BJ (cell line): ENCODE measurements around the gene PWWP3B. TPM values are rescaled to one million over a fixed set of nuclear protein-coding genes. Genes with fewer than 3 reads are reported as not detected.
A peak's percentile ranks its signal among the peaks of the same experiment; 100 is the strongest.
"Not testable (repeated sequence)": the region's sequence is repeated elsewhere in the genome, so short reads cannot be mapped to it uniquely, and the experiment has no call there.

Experiments
- CTCF ChIA-PET: fragments of 350-600 bp; formaldehyde crosslinking; extraction: SDS; loops from one replicate; lab custom pipeline; 2021; ENCODE audit warnings: antibody characterized with exemption, inconsistent platforms; lab: Yijun Ruan, JAX
- POLR2A ChIA-PET: fragments of 300-600 bp; sonication (Branson Sonifier 250); formaldehyde crosslinking; extraction: SDS; loops from one replicate; lab custom pipeline; 2021; ENCODE audit warnings: antibody characterized with exemption; lab: Charles Lee
- DNase-seq: peaks from one replicate; pipeline ENCODE4 v3.0.0-alpha.2; 2011; ENCODE audit warnings: low read depth
- H3K27me3 ChIP-seq: 2 replicates; pipeline ENCODE4 v1.6.0; 2011; ENCODE audit warnings: low read length; ENCODE audit not compliant: control insufficient read depth, insufficient read depth
- H3K36me3 ChIP-seq: 2 replicates; pipeline ENCODE4 v1.5.1; 2011; ENCODE audit warnings: low read length; ENCODE audit not compliant: control insufficient read depth, insufficient read depth
- H3K4me3 ChIP-seq: 2 replicates; pipeline ENCODE4 v1.5.1; 2011; ENCODE audit warnings: low read depth, mild to moderate bottlenecking, control low read depth, low read length
- polyA plus RNA-seq: library from polyadenylated mRNA; depleted of rRNA; stranded (reverse); fragments of >200 nt; gene quantifications from 2 replicates; pipeline ENCODE4 v1.2.3, GENCODE V29; 2011
- TF ChIP-seq, protein P1 (sequence below): IDR thresholded peaks from 2 replicates; pipeline ENCODE4 v1.5.1; 2011; ENCODE audit warnings: low read depth, mild to moderate bottlenecking, control low read depth, inconsistent platforms, low read length, moderate library complexity; ENCODE audit not compliant: insufficient read depth

Gene PWWP3B
- polyA plus RNA-seq, 1 experiment = not detected

DNA sequence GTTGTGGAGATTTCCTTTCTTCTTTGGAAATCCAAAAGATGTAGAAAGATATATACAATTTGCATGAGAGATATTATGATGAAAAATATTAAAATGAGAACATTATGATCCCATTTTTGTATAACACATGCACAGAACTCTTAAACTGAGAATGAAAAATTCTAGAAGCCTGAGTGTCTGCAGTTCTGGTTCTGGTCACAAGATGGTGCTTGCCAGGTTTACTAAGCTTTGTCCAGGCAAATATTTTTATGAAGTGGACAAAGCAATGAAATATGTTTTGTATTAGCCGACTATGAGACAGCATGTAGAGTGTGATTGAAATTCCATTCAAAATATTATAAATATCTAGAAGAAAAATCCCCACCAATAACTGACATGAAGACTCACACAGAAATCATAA is 2.2 kb downstream of the PWWP3B start:
- no peaks in the 10 kb centered on the region for H3K27me3 ChIP-seq
- no peak overlapping the region for H3K4me3 ChIP-seq
- ChIA-PET POLR2A (no interaction called here), CTCF (interaction anchor here (1.1 kb wide), 1 partner anchor 11 kb away, joined by 3 read pairs; no protein-coding TSS in a partner anchor)
- TF ChIP-seq, protein P1, sequence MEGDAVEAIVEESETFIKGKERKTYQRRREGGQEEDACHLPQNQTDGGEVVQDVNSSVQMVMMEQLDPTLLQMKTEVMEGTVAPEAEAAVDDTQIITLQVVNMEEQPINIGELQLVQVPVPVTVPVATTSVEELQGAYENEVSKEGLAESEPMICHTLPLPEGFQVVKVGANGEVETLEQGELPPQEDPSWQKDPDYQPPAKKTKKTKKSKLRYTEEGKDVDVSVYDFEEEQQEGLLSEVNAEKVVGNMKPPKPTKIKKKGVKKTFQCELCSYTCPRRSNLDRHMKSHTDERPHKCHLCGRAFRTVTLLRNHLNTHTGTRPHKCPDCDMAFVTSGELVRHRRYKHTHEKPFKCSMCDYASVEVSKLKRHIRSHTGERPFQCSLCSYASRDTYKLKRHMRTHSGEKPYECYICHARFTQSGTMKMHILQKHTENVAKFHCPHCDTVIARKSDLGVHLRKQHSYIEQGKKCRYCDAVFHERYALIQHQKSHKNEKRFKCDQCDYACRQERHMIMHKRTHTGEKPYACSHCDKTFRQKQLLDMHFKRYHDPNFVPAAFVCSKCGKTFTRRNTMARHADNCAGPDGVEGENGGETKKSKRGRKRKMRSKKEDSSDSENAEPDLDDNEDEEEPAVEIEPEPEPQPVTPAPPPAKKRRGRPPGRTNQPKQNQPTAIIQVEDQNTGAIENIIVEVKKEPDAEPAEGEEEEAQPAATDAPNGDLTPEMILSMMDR = peak; percentile 46; the same call in 1 of the 2 replicates
- H3K36me3 ChIP-seq = no peaks in the 10 kb centered on the region
- DNase-seq = no peak

DNA sequence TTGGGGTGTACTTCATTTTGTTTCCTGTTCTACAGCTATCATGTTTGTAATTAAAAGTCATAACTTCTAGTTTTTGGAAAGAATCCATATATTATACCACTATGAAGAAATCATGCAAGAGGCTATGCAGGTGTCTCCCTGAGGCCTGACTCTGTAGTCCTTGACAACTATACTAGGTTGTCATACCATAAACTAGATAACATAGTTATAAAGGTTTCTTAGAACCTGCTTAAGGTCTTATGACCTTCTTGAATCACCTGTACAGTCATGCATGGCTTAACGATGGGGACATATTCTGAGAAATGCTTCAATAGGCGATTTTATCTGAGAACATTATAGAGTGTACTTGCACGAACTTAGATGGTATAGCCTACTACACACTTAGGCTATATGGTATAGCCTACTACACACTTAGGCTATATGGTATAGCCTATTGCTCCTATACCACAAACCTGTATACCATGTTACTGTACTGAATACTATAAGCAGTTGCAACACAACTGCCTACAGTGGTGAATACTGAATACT is 3.3 kb downstream of the PWWP3B start:
- no peak for DNase-seq
- Histone ChIP-seq H3K36me3 (no peaks in the 10 kb centered on the region), H3K4me3 (no peak overlapping the region), H3K27me3 (no peaks in the 10 kb centered on the region)
- POLR2A ChIA-PET = no interaction called here
- TF ChIP-seq, protein P1 = no peak
- CTCF ChIA-PET = interaction anchor here (1.5 kb wide), 1 partner anchor 243 kb away, joined by 4 read pairs; no protein-coding TSS in a partner anchor

DNA sequence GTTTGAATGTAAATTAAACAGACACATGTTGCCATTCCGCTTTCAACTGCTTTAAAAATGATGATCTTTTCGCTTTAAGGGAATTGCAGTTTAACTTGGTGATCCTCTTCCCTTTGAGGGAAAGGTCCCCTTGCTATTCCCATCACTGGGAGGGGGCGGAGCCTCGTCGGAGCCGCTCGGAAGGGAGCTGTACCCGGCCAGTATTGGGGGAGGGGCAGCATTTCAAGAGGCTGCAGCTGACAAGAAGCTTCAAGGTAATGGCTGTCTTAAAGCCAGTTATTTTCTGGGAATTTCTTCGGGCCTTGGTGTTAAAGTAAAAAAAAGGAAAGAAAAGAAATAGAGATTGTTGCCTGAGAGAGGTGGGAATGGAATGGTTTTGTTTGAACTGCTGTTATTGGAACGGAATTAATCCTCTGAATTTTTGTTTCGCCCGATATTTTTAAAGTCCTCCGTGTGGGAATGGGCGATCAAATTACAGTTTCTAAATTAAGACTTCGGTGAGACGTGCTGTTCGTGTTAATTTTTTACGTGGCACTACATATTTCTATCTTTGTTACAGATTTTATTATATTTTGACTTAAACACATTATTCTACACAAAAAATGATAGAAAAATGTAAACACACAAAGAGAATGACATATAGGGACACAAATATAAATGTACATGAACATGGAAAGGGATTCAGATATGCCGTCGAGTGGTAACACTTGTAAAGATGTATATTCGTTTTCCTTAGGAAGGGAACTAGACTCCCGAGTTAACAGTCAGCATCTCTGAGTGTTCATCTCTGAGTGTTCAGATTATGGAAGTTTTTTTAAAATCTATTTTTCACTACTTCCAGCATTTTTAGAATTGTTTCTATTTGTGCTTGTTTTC is 9.2 kb downstream of the PWWP3B start:
- no peak for DNase-seq
- no peaks in the 10 kb centered on the region for H3K27me3 ChIP-seq
- TF ChIP-seq, protein P1 = no peak
- ChIA-PET CTCF (interaction anchor here (0.5 kb wide), 1 partner anchor 229 kb away, joined by 3 read pairs; no protein-coding TSS in a partner anchor), POLR2A (no interaction called here)
- H3K4me3 ChIP-seq = no peak overlapping the region
- H3K36me3 ChIP-seq = no peaks in the 10 kb centered on the region

DNA sequence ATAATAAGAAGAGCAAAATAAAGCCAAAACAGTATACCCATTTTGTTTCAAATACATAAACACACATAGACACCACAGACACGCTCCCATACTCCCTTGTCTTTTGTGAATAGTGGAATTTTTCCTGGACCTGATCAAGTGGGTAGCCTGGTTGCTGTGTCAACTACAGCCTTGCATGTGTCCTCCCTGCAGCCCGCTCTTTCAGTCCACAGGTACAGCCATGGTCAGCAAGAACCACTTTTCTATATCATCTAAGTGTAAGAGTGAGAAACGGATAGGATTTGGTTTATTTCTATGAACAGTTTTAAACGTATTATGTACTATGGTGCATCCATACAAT is 9.8 kb downstream of the PWWP3B start:
- ChIA-PET POLR2A (no interaction called here), CTCF (no interaction called here)
- no peak for DNase-seq
- no peaks in the 10 kb centered on the region for H3K27me3 ChIP-seq
- H3K4me3 ChIP-seq = no peak overlapping the region
- TF ChIP-seq, protein P1 = no peak
- H3K36me3 ChIP-seq = no peaks in the 10 kb centered on the region

DNA sequence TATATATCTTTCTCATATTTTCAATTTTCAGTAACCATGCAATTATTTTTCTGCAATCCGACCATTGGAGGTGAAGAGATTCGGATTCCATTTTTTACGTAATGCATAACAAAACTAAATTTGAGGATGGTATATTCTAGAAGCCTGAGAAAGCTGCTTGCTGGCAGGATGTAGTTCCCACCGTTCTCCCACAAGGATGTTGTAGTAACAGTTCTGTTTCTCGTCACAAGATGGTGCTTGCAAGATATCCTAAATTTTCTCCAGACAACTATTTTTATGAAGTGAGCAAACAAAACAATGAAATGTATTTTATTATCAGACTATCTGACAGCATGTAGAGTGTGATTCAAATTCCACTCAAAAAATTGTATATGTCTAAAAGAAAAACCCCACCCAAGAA is 10.7 kb downstream of the PWWP3B start:
- ChIA-PET POLR2A (no interaction called here), CTCF (no interaction called here)
- Histone ChIP-seq H3K4me3 (no peak overlapping the region), H3K36me3 (no peaks in the 10 kb centered on the region), H3K27me3 (no peaks in the 10 kb centered on the region)
- DNase-seq = no peak
- TF ChIP-seq, protein P1 = no peak

DNA sequence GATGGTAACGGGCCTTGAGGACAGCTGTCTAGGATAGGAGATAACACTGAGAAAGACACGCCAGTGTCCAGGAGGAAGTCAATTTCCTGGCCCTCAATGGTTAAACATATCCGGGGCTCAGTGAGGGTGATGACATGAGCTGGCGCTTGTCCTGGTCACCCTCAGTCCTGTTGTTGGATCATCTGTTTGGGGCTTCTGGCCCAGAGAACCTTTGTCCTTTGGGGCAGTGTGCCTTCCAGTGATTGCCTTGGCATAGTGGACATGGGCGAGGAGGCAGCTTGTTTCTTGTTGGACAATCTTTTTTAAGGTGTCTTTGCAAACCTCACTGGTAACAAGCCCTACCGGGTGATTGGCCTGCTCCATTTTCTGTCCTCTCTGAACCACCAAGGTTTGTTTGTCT is 15.6 kb downstream of the PWWP3B start:
- DNase-seq, H3K36me3 ChIP-seq, H3K27me3 ChIP-seq, H3K4me3 ChIP-seq, CTCF ChIA-PET, POLR2A ChIA-PET: not testable (repeated sequence)
